ENCODE measurements around the gene NSUN2.

- TF ChIP-seq CTCF (IDR thresholded peaks at IDR 0.05) = no peak
- TF ChIP-seq POLR2A (IDR thresholded peaks at IDR 0.05) = no peak
Measured at GRCh38 chr5:6551287-6551954, 81.4 kb downstream of the NSUN2 start.
